H54 (cell line): ENCODE measurements around the gene AFP.

Experiments used
- DNase-seq: peaks from one replicate; pipeline ENCODE4 v3.0.0; 2011; ENCODE audit warnings: low spot score, mixed read lengths; ENCODE audit not compliant: insufficient read length
- FAIRE-seq: peaks from 3 replicates; lab custom pipeline; 2011; peaks lifted over from hg19 to GRCh38; lab: Jason Lieb, UNC
- POLR2A ChIP-seq: IDR thresholded peaks from 2 replicates; pipeline ENCODE4 v1.6.1; 2011; ENCODE audit warnings: low read depth, mild to moderate bottlenecking, low read length

AFP gene

DNA sequence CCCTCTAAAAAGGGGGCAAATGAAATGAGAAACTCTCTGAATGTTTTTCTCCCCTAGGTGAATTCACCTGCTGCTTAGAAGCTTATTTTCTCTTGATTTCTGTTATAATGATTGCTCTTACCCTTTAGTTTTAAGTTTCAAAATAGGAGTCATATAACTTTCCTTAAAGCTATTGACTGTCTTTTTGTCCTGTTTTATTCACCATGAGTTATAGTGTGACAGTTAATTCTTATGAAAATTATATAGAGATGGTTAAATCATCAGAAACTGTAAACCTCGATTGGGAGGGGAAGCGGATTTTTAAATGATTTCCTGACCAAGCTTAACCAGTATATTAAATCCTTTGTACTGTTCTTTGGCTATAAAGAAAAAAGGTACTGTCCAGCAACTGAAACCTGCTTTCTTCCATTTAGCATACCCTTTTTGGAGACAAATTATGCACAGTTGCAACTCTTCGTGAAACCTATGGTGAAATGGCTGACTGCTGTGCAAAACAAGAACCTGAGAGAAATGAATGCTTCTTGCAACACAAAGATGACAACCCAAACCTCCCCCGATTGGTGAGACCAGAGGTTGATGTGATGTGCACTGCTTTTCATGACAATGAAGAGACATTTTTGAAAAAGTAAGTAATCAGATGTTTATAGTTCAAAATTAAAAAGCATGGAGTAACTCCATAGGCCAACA is 27.7 kb upstream of the AFP start:
- no peak for TF ChIP-seq POLR2A
- FAIRE-seq: no peak
- no peak for DNase-seq

DNA sequence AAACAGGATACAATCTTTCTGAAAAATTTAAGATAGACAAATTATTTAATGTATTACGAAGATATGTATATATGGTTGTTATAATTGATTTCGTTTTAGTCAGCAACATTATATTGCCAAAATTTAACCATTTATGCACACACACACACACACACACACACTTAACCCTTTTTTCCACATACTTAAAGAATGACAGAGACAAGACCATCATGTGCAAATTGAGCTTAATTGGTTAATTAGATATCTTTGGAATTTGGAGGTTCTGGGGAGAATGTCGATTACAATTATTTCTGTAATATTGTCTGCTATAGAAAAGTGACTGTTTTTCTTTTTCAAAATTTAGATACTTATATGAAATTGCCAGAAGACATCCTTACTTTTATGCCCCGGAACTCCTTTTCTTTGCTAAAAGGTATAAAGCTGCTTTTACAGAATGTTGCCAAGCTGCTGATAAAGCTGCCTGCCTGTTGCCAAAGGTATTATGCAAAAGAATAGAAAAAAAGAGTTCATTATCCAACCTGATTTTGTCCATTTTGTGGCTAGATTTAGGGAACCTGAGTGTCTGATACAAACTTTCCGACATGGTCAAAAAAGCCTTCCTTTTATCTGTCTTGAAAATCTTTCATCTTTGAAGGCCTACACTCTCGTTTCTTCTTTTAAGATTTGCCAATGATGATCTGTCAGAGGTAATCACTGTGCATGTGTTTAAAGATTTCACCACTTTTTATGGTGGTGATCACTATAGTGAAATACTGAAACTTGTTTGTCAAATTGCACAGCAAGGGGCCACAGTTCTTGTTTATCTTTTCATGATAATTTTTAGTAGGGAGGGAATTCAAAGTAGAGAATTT is 26.8 kb upstream of the AFP start:
- FAIRE-seq: no peak
- no peak for TF ChIP-seq POLR2A
- no peak for DNase-seq

DNA sequence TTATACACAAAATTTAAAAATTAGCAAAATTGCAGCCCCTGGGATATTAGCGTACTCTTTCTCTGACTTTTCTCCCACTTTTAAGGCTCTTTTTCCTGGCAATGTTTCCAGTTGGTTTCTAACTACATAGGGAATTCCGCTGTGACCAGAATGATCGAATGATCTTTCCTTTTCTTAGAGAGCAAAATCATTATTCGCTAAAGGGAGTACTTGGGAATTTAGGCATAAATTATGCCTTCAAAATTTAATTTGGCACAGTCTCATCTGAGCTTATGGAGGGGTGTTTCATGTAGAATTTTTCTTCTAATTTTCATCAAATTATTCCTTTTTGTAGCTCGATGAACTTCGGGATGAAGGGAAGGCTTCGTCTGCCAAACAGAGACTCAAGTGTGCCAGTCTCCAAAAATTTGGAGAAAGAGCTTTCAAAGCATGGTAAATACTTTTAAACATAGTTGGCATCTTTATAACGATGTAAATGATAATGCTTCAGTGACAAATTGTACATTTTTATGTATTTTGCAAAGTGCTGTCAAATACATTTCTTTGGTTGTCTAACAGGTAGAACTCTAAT is 26.0 kb upstream of the AFP start:
- TF ChIP-seq POLR2A: no peak
- DNase-seq: no peak
- no peak for FAIRE-seq

DNA sequence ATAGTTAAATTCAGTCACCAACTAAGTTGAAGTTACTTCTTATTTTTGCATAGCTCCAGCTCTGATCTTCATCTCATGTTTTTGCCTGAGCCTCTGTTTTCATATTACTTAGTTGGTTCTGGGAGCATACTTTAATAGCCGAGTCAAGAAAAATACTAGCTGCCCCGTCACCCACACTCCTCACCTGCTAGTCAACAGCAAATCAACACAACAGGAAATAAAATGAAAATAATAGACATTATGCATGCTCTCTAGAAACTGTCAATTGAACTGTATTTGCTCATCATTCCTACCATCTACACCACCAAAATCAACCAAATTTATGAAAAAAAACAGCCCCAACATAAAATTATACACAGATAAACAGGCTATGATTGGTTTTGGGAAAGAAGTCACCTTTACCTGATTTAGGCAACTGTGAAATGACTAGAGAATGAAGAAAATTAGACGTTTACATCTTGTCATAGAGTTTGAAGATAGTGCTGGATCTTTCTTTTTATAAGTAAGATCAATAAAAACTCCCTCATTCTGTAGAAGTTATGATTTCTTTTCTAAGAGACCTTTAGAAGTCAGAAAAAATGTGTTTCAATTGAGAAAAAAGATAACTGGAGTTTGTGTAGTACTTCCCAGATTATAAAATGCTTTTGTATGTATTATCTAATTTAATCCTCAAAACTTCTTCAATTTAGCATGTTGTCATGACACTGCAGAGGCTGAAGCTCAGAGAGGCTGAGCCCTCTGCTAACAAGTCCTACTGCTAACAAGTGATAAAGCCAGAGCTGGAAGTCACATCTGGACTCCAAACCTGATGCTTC is 24.9 kb upstream of the AFP start:
- FAIRE-seq (no peak), DNase-seq (no peak)
- TF ChIP-seq POLR2A: no peak

DNA sequence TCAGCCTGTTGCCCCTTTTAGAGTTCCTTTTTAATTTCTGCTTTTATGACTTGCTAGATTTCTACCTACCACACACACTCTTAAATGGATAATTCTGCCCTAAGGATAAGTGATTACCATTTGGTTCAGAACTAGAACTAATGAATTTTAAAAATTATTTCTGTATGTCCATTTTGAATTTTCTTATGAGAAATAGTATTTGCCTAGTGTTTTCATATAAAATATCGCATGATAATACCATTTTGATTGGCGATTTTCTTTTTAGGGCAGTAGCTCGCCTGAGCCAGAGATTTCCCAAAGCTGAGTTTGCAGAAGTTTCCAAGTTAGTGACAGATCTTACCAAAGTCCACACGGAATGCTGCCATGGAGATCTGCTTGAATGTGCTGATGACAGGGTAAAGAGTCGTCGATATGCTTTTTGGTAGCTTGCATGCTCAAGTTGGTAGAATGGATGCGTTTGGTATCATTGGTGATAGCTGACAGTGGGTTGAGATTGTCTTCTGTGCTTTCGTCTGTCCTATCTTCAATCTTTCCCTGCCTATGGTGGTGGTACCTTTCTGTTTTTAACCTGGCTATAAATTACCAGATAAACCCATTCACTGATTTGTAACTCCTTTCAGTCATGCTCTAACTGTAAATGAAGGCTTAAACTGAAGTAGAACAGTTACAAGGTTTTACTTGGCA is 24.1 kb upstream of the AFP start:
- FAIRE-seq: no peak
- DNase-seq: no peak
- TF ChIP-seq POLR2A: no peak

DNA sequence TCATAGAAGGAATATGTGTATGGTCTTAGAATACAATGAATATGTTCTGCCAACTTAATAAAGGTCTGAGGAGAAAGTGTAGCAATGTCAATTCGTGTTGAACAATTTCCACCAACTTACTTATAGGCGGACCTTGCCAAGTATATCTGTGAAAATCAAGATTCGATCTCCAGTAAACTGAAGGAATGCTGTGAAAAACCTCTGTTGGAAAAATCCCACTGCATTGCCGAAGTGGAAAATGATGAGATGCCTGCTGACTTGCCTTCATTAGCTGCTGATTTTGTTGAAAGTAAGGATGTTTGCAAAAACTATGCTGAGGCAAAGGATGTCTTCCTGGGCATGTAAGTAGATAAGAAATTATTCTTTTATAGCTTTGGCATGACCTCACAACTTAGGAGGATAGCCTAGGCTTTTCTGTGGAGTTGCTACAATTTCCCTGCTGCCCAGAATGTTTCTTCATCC is 22.7 kb upstream of the AFP start:
- FAIRE-seq (no peak), DNase-seq (no peak)
- TF ChIP-seq POLR2A: no peak

DNA sequence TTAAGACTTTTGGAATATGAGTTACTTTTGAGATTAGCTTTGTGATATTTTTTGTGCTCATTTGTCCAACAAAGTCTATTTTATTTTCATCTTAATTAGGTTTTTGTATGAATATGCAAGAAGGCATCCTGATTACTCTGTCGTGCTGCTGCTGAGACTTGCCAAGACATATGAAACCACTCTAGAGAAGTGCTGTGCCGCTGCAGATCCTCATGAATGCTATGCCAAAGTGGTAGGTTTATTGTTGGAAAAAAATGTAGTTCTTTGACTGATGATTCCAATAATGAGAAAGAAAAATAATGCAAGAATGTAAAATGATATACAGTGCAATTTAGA is 21.1 kb upstream of the AFP start:
- FAIRE-seq: no peak
- no peak for TF ChIP-seq POLR2A
- no peak for DNase-seq

DNA sequence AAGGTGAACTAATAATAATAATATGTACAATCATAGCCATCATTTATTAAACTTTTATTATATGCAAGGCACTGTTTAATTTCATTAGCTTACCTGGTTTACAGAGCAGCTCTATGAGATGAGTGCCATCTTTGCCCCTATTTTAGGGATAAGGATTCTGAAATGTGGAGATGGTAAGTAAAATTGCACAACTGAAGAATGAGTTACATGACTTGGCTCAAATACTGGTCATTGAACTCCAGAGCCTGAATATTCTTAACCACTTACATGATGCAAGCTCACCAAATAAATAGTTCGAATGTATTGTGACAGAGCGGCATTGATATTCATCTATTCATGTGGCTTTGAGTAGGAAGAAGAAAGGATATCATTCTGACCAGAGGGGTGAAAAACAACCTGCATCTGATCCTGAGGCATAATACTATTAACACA is 20.2 kb upstream of the AFP start:
- no peak for DNase-seq
- TF ChIP-seq POLR2A: no peak
- no peak for FAIRE-seq

DNA sequence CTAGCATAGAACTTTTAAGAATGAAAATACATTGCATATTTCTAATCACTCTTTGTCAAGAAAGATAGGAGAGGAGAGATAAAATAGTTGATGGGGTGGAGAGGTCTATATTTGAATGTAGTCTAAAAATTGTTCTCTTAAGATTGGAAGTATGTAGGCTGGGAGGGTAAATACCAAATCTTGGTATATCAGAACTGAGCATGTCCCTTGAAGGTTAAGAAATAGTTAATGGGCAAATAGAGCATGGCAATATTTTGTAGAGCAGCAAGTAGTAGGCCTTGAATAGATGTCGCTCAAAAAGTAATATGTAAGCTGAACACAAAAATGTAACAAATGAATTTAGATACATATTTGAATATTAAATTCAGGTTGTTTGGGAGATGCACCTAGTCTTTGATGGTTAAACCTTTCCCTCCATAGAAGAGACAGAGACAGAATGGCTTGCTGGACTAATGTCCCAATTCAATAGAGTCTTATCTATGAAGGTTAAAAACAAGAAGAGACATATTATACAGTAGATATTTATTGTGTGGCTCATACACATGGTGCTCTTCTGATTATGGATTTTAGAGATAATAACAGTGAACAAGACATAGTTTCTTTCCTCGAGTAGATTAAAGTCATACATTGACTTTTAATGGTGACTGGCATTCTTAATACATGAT is 19.5 kb upstream of the AFP start:
- FAIRE-seq (no peak), DNase-seq (no peak)
- no peak for TF ChIP-seq POLR2A

DNA sequence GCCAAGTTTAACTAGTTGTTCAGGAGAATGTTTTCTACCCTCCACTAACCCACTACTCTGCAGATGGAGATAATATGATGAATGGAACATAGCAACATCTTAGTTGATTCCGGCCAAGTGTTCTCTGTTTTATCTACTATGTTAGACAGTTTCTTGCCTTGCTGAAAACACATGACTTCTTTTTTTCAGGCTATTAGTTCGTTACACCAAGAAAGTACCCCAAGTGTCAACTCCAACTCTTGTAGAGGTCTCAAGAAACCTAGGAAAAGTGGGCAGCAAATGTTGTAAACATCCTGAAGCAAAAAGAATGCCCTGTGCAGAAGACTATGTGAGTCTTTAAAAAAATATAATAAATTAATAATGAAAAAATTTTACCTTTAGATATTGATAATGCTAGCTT is 18.7 kb upstream of the AFP start:
- FAIRE-seq: no peak
- TF ChIP-seq POLR2A: no peak
- no peak for DNase-seq

DNA sequence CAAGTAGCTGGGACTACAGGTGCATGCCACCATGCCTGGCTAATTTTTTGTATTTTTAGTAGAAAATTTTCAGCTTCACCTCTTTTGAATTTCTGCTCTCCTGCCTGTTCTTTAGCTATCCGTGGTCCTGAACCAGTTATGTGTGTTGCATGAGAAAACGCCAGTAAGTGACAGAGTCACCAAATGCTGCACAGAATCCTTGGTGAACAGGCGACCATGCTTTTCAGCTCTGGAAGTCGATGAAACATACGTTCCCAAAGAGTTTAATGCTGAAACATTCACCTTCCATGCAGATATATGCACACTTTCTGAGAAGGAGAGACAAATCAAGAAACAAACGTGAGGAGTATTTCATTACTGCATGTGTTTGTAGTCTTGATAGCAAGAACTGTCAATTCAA is 18.0 kb upstream of the AFP start:
- no peak for DNase-seq
- no peak for TF ChIP-seq POLR2A
- FAIRE-seq: no peak

DNA sequence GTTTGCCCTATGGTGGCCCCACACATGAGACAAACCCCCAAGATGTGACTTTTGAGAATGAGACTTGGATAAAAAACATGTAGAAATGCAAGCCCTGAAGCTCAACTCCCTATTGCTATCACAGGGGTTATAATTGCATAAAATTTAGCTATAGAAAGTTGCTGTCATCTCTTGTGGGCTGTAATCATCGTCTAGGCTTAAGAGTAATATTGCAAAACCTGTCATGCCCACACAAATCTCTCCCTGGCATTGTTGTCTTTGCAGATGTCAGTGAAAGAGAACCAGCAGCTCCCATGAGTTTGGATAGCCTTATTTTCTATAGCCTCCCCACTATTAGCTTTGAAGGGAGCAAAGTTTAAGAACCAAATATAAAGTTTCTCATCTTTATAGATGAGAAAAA is 17.3 kb upstream of the AFP start:
- no peak for TF ChIP-seq POLR2A
- FAIRE-seq (no peak), DNase-seq (no peak)
